Nephron progenitor cell (in vitro differentiated cells): ENCODE measurements around the gene DELE1.
"Not testable (repeated sequence)": the region's sequence is repeated elsewhere in the genome, so short reads cannot be mapped to it uniquely, and the experiment has no call there.

Experiments
- DNase-seq: peaks from one replicate; pipeline ENCODE4 v3.0.0; 2021
- H3K27ac Mint-ChIP-seq: 2 replicates; pipeline ENCODE4 v1.8.0; 2021; ENCODE audit warnings: mild to moderate bottlenecking, moderate library complexity, mixed read lengths
- H3K27me3 Mint-ChIP-seq: 2 replicates; pipeline ENCODE4 v1.8.0; 2021; ENCODE audit warnings: mild to moderate bottlenecking, low read depth, mixed read lengths; ENCODE audit not compliant: poor library complexity
- H3K36me3 Mint-ChIP-seq: 2 replicates; pipeline ENCODE4 v1.8.0; 2021; ENCODE audit warnings: low read depth, mixed read lengths
- H3K4me1 Mint-ChIP-seq: 2 replicates; pipeline ENCODE4 v1.8.0; 2021; ENCODE audit warnings: mixed read lengths
- H3K4me3 Mint-ChIP-seq: 2 replicates; pipeline ENCODE4 v1.8.0; 2021; ENCODE audit warnings: mild to moderate bottlenecking, moderate library complexity, mixed read lengths
- H3K9me3 Mint-ChIP-seq: 2 replicates; pipeline ENCODE4 v1.8.0; 2021; ENCODE audit warnings: mild to moderate bottlenecking, moderate library complexity, mixed read lengths
- CTCF ChIP-seq: fragments of 200-600 bp; sonication (generic); IDR thresholded peaks from 2 replicates; pipeline ENCODE4 v1.5.0; 2021; ENCODE audit warnings: antibody characterized with exemption

DELE1 gene

GRCh38 chr5:141917760-141918159, 5.9 kb upstream of the DELE1 start:
- TF ChIP-seq CTCF: no peak
- no peaks in the 10 kb centered on the region for H3K9me3 Mint-ChIP-seq
- H3K27ac Mint-ChIP-seq: no peak overlapping the region
- no peak overlapping the region for H3K4me3 Mint-ChIP-seq
- DNase-seq: no peak
- H3K36me3 Mint-ChIP-seq: no peaks in the 10 kb centered on the region
- peaks cover 13% of the 10 kb centered on the region for H3K4me1 Mint-ChIP-seq
- peaks cover 58% of the 10 kb centered on the region for H3K27me3 Mint-ChIP-seq

GRCh38 chr5:141919218-141920119, 4.2 kb upstream of the DELE1 start:
- peaks cover 12% of the 10 kb centered on the region for H3K4me1 Mint-ChIP-seq
- H3K4me3 Mint-ChIP-seq: no peak overlapping the region
- no peak overlapping the region for H3K27ac Mint-ChIP-seq
- peaks cover 5% of the 10 kb centered on the region for H3K36me3 Mint-ChIP-seq
- H3K27me3 Mint-ChIP-seq: peaks cover 41% of the 10 kb centered on the region
- no peak for DNase-seq
- no peaks in the 10 kb centered on the region for H3K9me3 Mint-ChIP-seq
- TF ChIP-seq CTCF: no peak

GRCh38 chr5:141920771-141921170, 2.9 kb upstream of the DELE1 start:
- no peaks in the 10 kb centered on the region for H3K9me3 Mint-ChIP-seq
- H3K36me3 Mint-ChIP-seq: peaks cover 11% of the 10 kb centered on the region
- no peak for DNase-seq
- TF ChIP-seq CTCF: no peak
- no peak overlapping the region for H3K4me3 Mint-ChIP-seq
- no peak overlapping the region for H3K27ac Mint-ChIP-seq
- peaks cover 28% of the 10 kb centered on the region for H3K27me3 Mint-ChIP-seq
- peaks cover 18% of the 10 kb centered on the region for H3K4me1 Mint-ChIP-seq

- H3K4me1 Mint-ChIP-seq: peaks cover 23% of the 10 kb centered on the region
- peaks cover 28% of the 10 kb centered on the region for H3K36me3 Mint-ChIP-seq
- DNase-seq, H3K27ac Mint-ChIP-seq, H3K9me3 Mint-ChIP-seq, H3K27me3 Mint-ChIP-seq: not testable (repeated sequence)
- peak overlapping the region; percentile 85 for H3K4me3 Mint-ChIP-seq
These were observed 734 bp upstream of the DELE1 start for GRCh38 chr5:141922827-141923447.

GRCh38 chr5:141926434-141926833, 2.8 kb downstream of the DELE1 start:
- H3K36me3 Mint-ChIP-seq: peaks cover 47% of the 10 kb centered on the region
- no peak overlapping the region for H3K27ac Mint-ChIP-seq
- TF ChIP-seq CTCF: no peak
- peaks cover 23% of the 10 kb centered on the region for H3K4me1 Mint-ChIP-seq
- no peak overlapping the region for H3K4me3 Mint-ChIP-seq
- DNase-seq: no peak
- H3K9me3 Mint-ChIP-seq: no peaks in the 10 kb centered on the region
- H3K27me3 Mint-ChIP-seq: no peaks in the 10 kb centered on the region

GRCh38 chr5:141928051-141928450, 4.4 kb downstream of the DELE1 start:
- TF ChIP-seq CTCF: no peak
- Mint-ChIP-seq H3K27me3 (no peaks in the 10 kb centered on the region), H3K36me3 (peaks cover 55% of the 10 kb centered on the region), H3K9me3 (no peaks in the 10 kb centered on the region), H3K4me3 (no peak overlapping the region), H3K4me1 (peaks cover 20% of the 10 kb centered on the region), H3K27ac (no peak overlapping the region)
- DNase-seq: no peak
